HG02970 (cell line): ENCODE data around the gene CD200R1L.

Experiments used
- ATAC-seq: cut with Tn5 transposase; IDR thresholded peaks from one replicate; pipeline ENCODE4 v1.9.1; 2021; ENCODE audit warnings: mild to moderate bottlenecking, moderate library complexity, moderate number of reproducible peaks; ENCODE audit not compliant: unreplicated experiment, low FRiP score

CD200R1L gene

GRCh38 chr3:112770032-112770626 is 76.5 kb downstream of the CD200R1L start:
- ATAC-seq = no peak

- ATAC-seq = no peak
Observed at GRCh38 chr3:112769286-112769978, 77.2 kb downstream of the CD200R1L start.

- no peak for ATAC-seq
Observed at GRCh38 chr3:112767777-112768176, 78.9 kb downstream of the CD200R1L start.

- ATAC-seq = no peak
Observed at GRCh38 chr3:112767177-112767576, 79.5 kb downstream of the CD200R1L start.
